Endothelial cell of umbilical vein (primary cell): ENCODE data around the gene PTPRD. TPM values are rescaled to one million over a fixed set of nuclear protein-coding genes. Genes with fewer than 3 reads are reported as not detected.

ENCODE experiments used
- BruUV-seq: library from RNA; stranded (reverse); fragments of 400-500 nt; replicated peaks from 2 replicates; lab custom pipeline; 2021; lab: Mats Ljungman, UMichigan
- CTCF ChIA-PET: fragments of 300-600, 350-600 bp; sonication (Branson Sonifier 250); formaldehyde crosslinking; loops from one replicate; lab custom pipeline; 2021; ENCODE audit warnings: antibody characterized with exemption, inconsistent platforms; lab: Charles Lee
- POLR2A ChIA-PET: fragments of 300-600, 350-600 bp; sonication (Branson Sonifier 250); formaldehyde crosslinking; loops from one replicate; lab custom pipeline; 2021; ENCODE audit warnings: antibody characterized with exemption, inconsistent platforms; lab: Charles Lee
- DNase-seq: peaks from one replicate; pipeline ENCODE4 v3.0.0-alpha.2; 2011; ENCODE audit warnings: low read depth, low spot score
- FAIRE-seq: peaks from 2 replicates; lab custom pipeline; 2011; peaks lifted over from hg19 to GRCh38; lab: Jason Lieb, UNC
- H2AFZ ChIP-seq: 2 replicates; pipeline ENCODE4 v1.6.0; 2012; ENCODE audit warnings: low read depth, low read length, control low read depth, inconsistent platforms
- H3K27ac ChIP-seq: 2 replicates; pipeline ENCODE4 v1.5.1; 2011; ENCODE audit warnings: low read depth, mild to moderate bottlenecking, control low read depth, low read length, moderate library complexity; ENCODE audit not compliant: insufficient read depth
- H3K27me3 ChIP-seq, 2 experiments: 2 replicates each; pipeline versions ENCODE4 v1.6.0 to v1.6.1; 2011; ENCODE audit warnings: low read length in 2 of 2, mixed read lengths in 1 of 2; ENCODE audit not compliant: control insufficient read depth in 2 of 2, insufficient read depth in 2 of 2
- H3K36me3 ChIP-seq, 2 experiments: 2 replicates in 1 of 2; 3 replicates in 1 of 2; pipeline ENCODE4 v1.5.1; 2011; ENCODE audit warnings: low read length in 2 of 2, mild to moderate bottlenecking in 1 of 2, moderate library complexity in 1 of 2; ENCODE audit not compliant: control insufficient read depth in 2 of 2, insufficient read depth in 2 of 2; ENCODE audit errors: extremely low read depth in 1 of 2
- H3K4me1 ChIP-seq: 3 replicates; pipeline ENCODE4 v1.5.1; 2011; ENCODE audit warnings: mild to moderate bottlenecking, low read length; ENCODE audit not compliant: control insufficient read depth, insufficient read depth; ENCODE audit errors: extremely low read depth
- H3K4me2 ChIP-seq: 2 replicates; pipeline ENCODE4 v1.6.1; 2011; ENCODE audit warnings: low read length, control low read depth, mixed read lengths; ENCODE audit not compliant: insufficient read depth
- H3K4me3 ChIP-seq, 3 experiments: fragments of 200-600 bp in 1 of 3; sonication (generic), shearing (Covaris generic) in 1 of 3; replicated peaks in 1 of 3; 2 replicates each; pipeline ENCODE4 v1.5.1; 2011 to 2016; ENCODE audit warnings: control low read depth in 3 of 3, low read length in 3 of 3, mild to moderate bottlenecking in 2 of 3, inconsistent platforms in 1 of 3, low read depth in 1 of 3, moderate library complexity in 1 of 3; ENCODE audit not compliant: insufficient read depth in 1 of 3
- H3K79me2 ChIP-seq: 2 replicates; pipeline ENCODE4 v1.6.0; 2012; ENCODE audit warnings: low read length, inconsistent platforms; ENCODE audit not compliant: control insufficient read depth, insufficient read depth
- H3K9ac ChIP-seq: replicated peaks from 2 replicates; pipeline ENCODE3; 2011; ENCODE audit warnings: low read length, control low read depth; ENCODE audit not compliant: insufficient read depth; ENCODE audit errors: extremely low read depth
- H3K9me1 ChIP-seq: replicated peaks from 3 replicates; pipeline ENCODE4 v1.6.0; 2011; ENCODE audit warnings: mild to moderate bottlenecking, low read length; ENCODE audit not compliant: control insufficient read depth, insufficient read depth; ENCODE audit errors: extremely low read depth
- H3K9me3 ChIP-seq: replicated peaks from 2 replicates; pipeline ENCODE4 v1.5.1; 2012; ENCODE audit warnings: low read length, inconsistent platforms; ENCODE audit not compliant: control insufficient read depth, insufficient read depth
- H4K20me1 ChIP-seq: replicated peaks from 2 replicates; pipeline ENCODE3; 2011; ENCODE audit warnings: mild to moderate bottlenecking, low read length; ENCODE audit not compliant: control insufficient read depth, insufficient read depth; ENCODE audit errors: extremely low read depth
- EZH2 ChIP-seq: IDR thresholded peaks from 2 replicates; pipeline ENCODE4 v1.6.1; 2012; ENCODE audit warnings: borderline replicate concordance, low read depth, mild to moderate bottlenecking, moderate library complexity, low read length, inconsistent platforms; ENCODE audit not compliant: severe bottlenecking
- FOS ChIP-seq: IDR thresholded peaks from 2 replicates; pipeline ENCODE4 v1.6.1; 2011; ENCODE audit warnings: mild to moderate bottlenecking, low read length, moderate library complexity, borderline replicate concordance; ENCODE audit not compliant: insufficient read depth
- GATA2 ChIP-seq: IDR thresholded peaks from 2 replicates; pipeline ENCODE4 v1.7.0; 2011; ENCODE audit warnings: low read depth, mild to moderate bottlenecking, moderate library complexity, mixed read lengths, low read length; ENCODE audit not compliant: insufficient read length, insufficient read depth
- JUN ChIP-seq: IDR thresholded peaks from 2 replicates; pipeline ENCODE4 v1.6.1; 2011; ENCODE audit warnings: borderline replicate concordance, low read depth; ENCODE audit not compliant: insufficient read length, insufficient read depth
- MYC ChIP-seq: IDR thresholded peaks from one replicate; pipeline ENCODE4 v1.6.1; 2011; ENCODE audit warnings: mild to moderate bottlenecking, low read depth, low read length
- POLR2A ChIP-seq: IDR thresholded peaks from 2 replicates; pipeline ENCODE4 v1.6.1; 2012; ENCODE audit warnings: low read depth, mild to moderate bottlenecking, control low read depth, low read length
- POLR2AphosphoS5 ChIP-seq: IDR thresholded peaks from 2 replicates; pipeline ENCODE4 v1.6.1; 2012; ENCODE audit warnings: low read depth, mild to moderate bottlenecking, control low read depth, low read length, moderate library complexity; ENCODE audit not compliant: insufficient read depth
- dilution Hi-C: fragments of 300-500 bp; cut with MboI; formaldehyde crosslinking; loops from one replicate; pipeline ENCODE4 v1.15.0; 2019; ENCODE audit warnings: low sequenced_read_pairs; ENCODE audit not compliant: extremely low pct_ligation_motif_present
- intact Hi-C: fragments of 100-400 bp; cut with micrococcal nuclease; formaldehyde crosslinking; loops from one replicate; pipeline ENCODE4 v1.10.0; 2022
- polyA plus RNA-seq, 4 experiments: library from polyadenylated mRNA; depleted of rRNA in 3 of 4; stranded (reverse) in 3 of 4; unstranded in 1 of 4; fragments of >200 nt; gene quantifications; 2 replicates each; pipeline versions ENCODE4 v1.2.1 to v1.2.3, GENCODE V29; 2011 to 2012; ENCODE audit warnings: missing spikeins in 1 of 4
- total RNA-seq: library from RNA; stranded (reverse); gene quantifications from 2 replicates; pipeline ENCODE4 v1.2.3, GENCODE V29; 2021
- TF ChIP-seq, protein P1 (sequence below): IDR thresholded peaks from 2 replicates; pipeline ENCODE4 v1.6.1; 2011; ENCODE audit not compliant: insufficient read depth, insufficient read length
- TF ChIP-seq, protein P2 (sequence below), 2 donors: IDR thresholded peaks; 1 replicate in 1 of 2; 2 replicates in 1 of 2; pipeline ENCODE4 v1.5.1; 2011; ENCODE audit warnings: low read length in 2 of 2, mild to moderate bottlenecking in 2 of 2, moderate library complexity in 2 of 2, control low read depth in 1 of 2, inconsistent platforms in 1 of 2, low read depth in 1 of 2; ENCODE audit not compliant: insufficient read depth in 1 of 2; ENCODE audit errors: extremely low read depth in 1 of 2

PTPRD gene
- total and polyA plus RNA-seq, 2 donors (not counting 3 experiments of a cell fraction or from before 2014, with no cell fraction given) = 5.5 to 5.7 TPM

DNA sequence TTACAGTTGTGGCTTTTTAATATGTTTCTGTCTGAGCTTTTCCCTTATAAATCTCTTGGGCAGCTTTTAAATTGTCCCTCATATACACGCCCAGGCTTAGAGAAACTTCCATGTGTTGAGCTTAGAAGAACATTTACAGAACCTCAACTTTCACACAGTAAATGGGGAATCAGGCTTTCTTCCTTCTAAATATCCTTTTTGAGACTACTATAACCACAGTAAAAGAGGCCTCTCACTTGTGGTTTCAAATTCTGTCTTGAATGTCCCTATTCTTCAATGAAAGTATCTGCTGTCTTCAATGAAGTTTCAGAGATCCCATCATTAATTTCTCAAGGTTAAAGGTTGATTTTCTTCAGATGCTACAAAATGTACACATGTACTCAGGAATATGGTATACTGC is 2224.7 kb downstream of the PTPRD start:
- ChIA-PET POLR2A (no interaction called here), CTCF (interaction anchor here (1.1 kb wide), 1 partner anchor 9 kb away, joined by 3 read pairs; no protein-coding TSS in a partner anchor)
- no peaks in the 10 kb centered on the region for H3K9me3 ChIP-seq
- no peaks in the 10 kb centered on the region for H4K20me1 ChIP-seq
- H3K4me1 ChIP-seq = peaks cover 2% of the 10 kb centered on the region
- dilution Hi-C loops = no loop called here
- no peak overlapping the region for H3K9ac ChIP-seq
- no peak overlapping the region for H2AFZ ChIP-seq
- DNase-seq (no peak), FAIRE-seq (no peak)
- H3K4me3 ChIP-seq = no peak overlapping the region
- no peak overlapping the region for H3K4me2 ChIP-seq
- intact Hi-C loops = no loop called here
- H3K27ac ChIP-seq = no peak overlapping the region
- no TSS peak for BruUV-seq
- no peaks in the 10 kb centered on the region for H3K27me3 ChIP-seq
- no peaks in the 10 kb centered on the region for H3K9me1 ChIP-seq
- H3K36me3 ChIP-seq = no peaks in the 10 kb centered on the region
- TF ChIP-seq POLR2A (no peak), GATA2 (no peak), EZH2 (no peak), JUN (no peak), POLR2AphosphoS5 (no peak), FOS (no peak)
- H3K79me2 ChIP-seq = no peaks in the 10 kb centered on the region

DNA sequence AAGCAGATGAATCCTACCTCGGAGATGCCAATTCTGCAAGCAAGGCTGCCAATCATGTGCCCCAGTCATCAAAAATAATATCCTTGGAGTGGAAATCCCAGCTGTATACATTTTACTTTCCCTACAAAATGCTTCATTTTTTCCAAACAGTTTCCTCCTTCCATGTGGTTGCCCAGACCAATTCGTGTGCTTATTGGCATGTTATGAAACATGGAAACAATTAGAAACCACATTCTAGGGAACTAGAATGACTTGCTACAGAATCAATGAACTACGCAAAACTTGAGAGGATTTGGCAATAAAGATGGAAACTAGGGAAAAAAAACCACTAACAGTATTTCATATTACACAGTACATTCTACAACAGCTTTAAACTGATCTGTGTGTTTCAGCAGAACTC is 2228.7 kb downstream of the PTPRD start:
- ChIA-PET CTCF (no interaction called here), POLR2A (no interaction called here)
- intact Hi-C loops = no loop called here
- FAIRE-seq (no peak), DNase-seq (no peak)
- peaks cover under 1% of the 10 kb centered on the region for H3K4me1 ChIP-seq
- H3K4me3 ChIP-seq = no peak overlapping the region
- H3K4me2 ChIP-seq = no peak overlapping the region
- no peaks in the 10 kb centered on the region for H3K79me2 ChIP-seq
- no peak overlapping the region for H3K9ac ChIP-seq
- no peaks in the 10 kb centered on the region for H3K27me3 ChIP-seq
- H3K36me3 ChIP-seq = no peaks in the 10 kb centered on the region
- H2AFZ ChIP-seq = no peak overlapping the region
- H3K9me1 ChIP-seq = no peaks in the 10 kb centered on the region
- TF ChIP-seq MYC = no peak
- TF ChIP-seq, protein P1, sequence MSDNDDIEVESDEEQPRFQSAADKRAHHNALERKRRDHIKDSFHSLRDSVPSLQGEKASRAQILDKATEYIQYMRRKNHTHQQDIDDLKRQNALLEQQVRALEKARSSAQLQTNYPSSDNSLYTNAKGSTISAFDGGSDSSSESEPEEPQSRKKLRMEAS = no peak
- TF ChIP-seq, protein P2, sequence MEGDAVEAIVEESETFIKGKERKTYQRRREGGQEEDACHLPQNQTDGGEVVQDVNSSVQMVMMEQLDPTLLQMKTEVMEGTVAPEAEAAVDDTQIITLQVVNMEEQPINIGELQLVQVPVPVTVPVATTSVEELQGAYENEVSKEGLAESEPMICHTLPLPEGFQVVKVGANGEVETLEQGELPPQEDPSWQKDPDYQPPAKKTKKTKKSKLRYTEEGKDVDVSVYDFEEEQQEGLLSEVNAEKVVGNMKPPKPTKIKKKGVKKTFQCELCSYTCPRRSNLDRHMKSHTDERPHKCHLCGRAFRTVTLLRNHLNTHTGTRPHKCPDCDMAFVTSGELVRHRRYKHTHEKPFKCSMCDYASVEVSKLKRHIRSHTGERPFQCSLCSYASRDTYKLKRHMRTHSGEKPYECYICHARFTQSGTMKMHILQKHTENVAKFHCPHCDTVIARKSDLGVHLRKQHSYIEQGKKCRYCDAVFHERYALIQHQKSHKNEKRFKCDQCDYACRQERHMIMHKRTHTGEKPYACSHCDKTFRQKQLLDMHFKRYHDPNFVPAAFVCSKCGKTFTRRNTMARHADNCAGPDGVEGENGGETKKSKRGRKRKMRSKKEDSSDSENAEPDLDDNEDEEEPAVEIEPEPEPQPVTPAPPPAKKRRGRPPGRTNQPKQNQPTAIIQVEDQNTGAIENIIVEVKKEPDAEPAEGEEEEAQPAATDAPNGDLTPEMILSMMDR (IDR thresholded peaks at IDR 0.05; ENCODE audit: extremely low read depth in 1 of 2, insufficient read depth in 1 of 2, low read depth in 1 of 2, low read length in 2 of 2) = no peak
- no peak for TF ChIP-seq FOS
- TF ChIP-seq POLR2A = no peak
- TF ChIP-seq GATA2 = no peak
- H4K20me1 ChIP-seq = no peaks in the 10 kb centered on the region
- dilution Hi-C loops = no loop called here
- H3K27ac ChIP-seq = no peak overlapping the region
- BruUV-seq = no TSS peak
- H3K9me3 ChIP-seq = no peaks in the 10 kb centered on the region
